Suppressor macrophage treated with lipopolysaccharide for 1 hour (primary cell): ENCODE measurements around the gene ADM5.
"Not testable (repeated sequence)": the region's sequence is repeated elsewhere in the genome, so short reads cannot be mapped to it uniquely, and the experiment has no call there.

Source experiments
- DNase-seq, 3 donors: peaks; one replicate each; pipeline ENCODE4 v3.0.0-alpha.2; 2020 to 2022

Gene ADM5

DNA sequence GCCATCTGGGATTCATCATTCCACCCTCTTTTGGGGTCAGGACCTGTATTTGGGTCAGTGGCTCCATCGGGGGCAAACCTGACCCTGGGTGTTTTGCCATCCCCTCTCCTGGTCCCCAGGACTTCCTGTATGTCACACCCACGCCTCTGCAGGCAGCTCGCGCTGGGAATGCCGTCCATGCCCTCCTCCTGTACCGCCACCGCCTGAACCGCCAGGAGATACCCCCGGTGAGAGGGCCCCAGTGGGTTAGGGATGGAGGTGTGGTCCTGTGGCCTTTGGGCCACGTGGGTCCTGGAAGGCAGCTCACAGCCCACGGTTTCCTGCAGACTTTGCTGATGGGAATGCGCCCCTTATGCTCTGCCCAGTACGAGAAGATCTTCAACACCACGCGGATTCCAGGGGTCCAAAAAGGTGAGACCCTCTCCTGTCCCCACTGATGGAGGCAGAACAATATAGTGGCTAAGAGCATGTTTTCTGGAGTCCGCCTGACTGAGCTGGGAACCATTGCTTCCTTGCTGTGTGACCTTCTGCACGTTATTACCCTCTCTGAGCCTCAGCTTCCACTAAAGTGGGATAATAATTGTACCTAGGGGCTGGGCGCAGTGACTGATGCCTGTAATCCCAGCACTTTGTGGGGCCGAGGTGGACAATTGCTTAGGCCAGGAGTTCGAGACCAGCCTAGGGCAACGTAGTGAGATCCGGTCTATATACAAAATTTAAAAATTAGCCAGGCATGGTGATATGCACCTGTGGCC, 15.7 kb downstream of the ADM5 start:
- no peak for DNase-seq

DNA sequence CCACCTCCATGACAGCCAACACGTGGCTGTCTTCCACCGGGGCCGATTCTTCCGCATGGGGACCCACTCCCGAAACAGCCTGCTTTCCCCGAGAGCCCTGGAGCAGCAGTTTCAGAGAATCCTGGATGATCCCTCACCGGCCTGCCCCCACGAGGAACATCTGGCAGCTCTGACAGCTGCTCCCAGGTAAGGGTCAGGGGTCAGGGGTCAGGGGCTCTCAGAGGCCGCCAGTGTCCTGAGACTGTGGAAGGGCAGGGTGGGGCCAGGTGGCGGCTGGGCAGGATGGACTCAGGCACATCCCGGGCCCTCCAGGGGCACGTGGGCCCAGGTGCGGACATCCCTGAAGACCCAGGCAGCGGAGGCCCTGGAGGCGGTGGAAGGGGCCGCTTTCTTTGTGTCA, 16.5 kb downstream of the ADM5 start:
- DNase-seq = no peak

DNA sequence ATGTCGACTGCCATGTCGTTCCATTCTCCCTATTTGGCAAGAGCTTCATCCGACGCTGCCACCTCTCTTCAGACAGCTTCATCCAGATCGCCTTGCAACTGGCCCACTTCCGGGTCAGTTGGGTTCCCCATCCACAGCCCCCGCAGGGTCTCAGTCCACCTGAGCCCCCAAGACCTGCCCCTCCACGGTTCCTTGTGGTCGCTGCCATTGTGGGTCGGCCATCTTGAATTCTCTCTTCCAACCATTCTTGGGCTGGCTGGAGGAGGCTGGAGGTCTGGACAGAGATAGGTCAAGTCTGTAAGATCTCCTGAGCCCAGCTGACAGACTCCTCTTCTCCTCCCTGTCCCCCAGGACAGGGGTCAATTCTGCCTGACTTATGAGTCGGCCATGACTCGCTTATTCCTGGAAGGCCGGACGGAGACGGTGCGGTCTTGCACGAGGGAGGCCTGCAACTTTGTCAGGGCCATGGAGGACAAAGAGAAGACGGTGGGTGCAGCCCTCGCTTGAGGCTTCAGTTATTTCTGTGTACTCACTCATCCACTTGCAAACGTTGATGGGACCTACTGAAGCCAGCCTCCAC, 21.1 kb downstream of the ADM5 start:
- no peak for DNase-seq

DNA sequence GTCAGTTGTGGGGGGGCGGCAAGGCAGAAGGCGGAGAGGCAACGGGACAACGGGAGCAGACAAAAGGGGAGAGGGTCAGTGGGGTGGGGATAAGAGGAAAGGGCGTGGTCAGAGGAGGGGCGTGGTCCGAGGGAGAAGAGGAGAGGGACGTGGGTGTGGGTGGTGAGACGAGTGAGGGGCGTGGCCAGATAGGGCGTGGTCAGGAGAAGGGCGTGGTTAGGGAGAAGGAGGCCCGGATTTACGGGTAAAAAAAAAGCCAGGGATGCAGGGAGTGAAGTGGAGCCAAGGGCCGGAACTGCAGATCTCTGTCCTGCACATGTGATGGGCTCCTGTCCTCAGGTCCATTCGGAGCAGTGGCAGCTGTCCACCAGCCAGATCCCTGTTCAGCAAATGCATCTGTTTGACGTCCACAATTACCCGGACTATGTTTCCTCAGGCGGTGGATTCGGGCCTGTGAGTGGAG, 23.0 kb downstream of the ADM5 start:
- peak in 2 of 3 donors; percentile 13 to 30 for DNase-seq

DNA sequence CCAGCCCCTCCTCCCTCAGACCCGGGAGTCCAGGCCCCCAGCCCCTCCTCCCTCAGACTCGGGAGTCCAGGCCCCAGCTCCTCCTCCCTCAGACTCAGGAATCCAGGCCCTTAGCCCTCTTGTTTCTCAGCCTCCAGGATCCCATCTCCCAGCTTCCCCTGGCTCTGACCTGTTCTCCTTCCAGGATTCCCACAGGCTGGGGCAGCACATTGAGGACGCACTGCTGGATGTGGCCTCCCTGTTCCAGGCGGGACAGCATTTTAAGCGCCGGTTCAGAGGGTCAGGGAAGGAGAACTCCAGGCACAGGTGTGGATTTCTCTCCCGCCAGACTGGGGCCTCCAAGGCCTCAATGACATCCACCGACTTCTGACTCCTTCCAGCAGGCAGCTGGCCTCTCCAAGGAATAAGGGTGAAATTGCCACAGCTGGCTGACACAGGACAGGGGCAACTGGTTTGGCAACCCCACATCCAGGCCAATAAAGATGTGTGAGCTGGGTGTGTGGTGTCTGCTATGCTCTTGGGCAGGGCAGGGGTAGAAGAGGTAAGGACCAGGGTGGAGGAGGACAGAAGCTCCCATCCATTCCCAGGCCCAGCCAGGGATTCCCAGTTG, 23.9 kb downstream of the ADM5 start:
- DNase-seq = no peak

DNA sequence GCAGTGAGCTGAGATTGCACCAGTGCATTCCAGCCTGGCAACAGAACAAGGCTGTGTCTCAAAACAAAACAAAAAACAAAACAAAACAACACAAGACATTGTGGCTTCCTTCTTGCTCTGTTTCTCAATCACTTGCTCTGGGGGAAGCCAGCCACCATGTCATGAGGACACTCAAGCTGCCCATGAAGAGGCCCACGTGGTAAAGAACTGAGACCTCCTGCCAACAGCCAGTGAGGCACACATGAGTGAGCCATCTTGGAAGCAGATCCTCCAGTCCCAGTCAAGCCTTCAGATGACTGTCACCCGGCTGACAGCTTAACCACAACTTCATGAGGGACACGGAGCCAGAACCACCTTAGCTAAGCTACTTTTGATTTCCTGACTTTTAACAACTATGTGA, 26.8 kb downstream of the ADM5 start:
- DNase-seq = peak; percentile 26 to 44 (median 35)

DNA sequence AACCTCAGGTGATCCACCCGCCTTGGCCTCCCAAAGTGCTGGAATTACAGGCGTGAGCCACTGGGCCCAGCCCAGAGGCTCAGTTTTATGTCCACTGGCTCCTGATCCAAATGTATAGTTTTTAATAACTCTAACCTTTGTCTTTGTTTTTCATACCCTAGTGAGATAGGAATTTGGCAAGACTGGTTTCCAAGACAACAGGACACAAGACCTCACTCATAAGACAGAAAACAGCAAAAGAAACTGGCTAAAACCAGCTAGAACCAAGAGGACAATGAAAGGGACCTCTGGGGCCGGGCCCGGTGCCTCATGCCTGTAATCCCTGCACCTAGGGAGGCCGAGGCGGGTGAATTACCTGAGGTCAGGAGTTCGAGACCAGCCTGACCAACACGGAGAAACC, 29.1 kb downstream of the ADM5 start:
- no peak for DNase-seq

DNA sequence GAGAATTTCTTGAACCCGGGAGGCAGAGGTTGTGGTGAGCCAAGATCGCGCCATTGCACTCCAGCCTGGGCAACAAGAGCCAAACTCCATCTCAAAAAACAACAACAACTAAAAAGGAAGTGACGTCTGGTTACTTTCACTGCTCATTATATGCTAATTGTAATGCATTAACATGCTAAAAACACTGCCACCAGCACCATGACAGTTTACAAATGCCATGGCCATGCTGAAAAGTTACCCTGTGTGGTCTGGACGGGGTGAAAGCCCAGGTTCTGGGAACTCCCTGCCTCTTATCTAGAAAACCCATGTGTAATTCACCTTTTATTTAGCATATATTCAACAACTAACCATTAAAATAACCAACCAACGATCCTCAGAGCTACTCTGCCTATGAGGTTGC, 29.6 kb downstream of the ADM5 start:
- no peak for DNase-seq

DNA sequence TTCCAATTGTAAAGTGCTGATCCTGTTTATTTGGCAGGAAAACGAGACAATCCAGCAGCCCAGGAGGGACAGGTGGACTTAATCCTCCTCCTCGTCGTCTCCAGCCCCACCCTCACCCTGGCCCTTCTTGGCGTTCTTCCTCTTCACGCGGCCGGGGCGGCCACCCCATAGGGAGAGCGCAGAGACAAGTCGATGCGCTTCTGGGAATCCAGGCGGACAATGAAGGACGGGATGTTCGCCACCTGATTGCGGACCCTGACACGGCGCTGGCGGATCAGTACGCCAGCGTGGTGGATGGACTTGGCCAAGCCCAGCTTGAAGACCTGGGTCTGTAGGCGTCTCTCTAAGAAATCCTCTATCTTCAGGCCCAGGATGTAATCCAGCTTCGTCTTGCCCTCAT, 30.0 kb downstream of the ADM5 start:
- not testable (repeated sequence) for DNase-seq

DNA sequence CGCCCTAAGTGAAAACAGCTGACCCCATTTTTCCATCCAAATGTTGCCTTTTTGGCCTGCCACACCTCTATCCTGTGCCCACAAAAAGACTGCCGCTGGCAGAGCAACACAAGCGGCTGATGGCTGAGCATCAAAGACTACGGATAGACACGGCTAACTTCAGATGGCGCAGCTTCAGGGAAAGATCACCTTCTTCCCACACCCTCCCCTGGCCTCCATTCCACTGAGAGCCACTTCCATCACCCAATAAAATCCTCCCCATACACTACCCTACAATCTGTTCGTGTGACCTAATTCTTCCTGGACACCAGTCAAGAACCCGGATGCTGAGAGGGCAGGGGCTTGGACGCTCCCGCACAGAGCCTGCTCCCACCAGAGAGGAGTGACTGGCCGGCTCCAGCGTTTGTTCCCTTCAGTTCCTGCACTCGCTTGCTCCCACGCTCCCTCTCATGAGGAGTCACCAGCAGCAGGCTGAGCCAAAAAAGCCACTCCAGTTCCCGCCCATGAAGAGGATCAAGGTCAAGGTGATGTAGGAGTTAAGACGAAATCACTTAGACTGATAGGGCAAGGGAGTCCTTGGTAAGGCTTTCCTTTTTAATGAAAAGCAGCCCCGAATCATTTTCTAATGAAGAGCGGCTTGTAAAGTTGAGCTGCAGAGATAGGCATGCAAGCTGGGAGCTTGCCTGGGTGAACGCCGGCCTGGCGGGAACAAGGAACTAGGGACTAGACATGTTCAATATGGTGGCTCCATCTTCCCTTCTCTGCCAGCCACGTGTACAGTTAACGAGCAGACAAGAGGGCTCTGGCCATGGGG, 38.0 kb downstream of the ADM5 start:
- no peak for DNase-seq

DNA sequence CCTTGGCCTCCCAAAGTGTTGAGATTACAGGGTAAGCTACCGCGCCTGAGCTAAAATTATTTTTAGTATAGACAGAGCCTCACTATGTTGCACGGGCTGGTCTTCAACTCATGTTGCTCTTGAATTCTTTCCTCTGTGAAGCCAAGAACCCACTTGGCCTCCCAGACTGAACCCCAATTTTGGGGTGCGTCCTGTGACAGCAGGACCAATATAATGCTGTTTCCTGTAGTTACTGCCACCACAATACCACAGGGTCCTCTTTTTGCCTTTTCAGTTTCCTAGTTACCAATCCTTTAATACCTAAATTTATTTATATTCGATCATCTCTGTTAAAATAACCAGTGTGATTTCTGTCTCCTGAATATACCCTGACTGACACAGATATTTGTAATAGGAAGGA, 40.8 kb downstream of the ADM5 start:
- DNase-seq = no peak

DNA sequence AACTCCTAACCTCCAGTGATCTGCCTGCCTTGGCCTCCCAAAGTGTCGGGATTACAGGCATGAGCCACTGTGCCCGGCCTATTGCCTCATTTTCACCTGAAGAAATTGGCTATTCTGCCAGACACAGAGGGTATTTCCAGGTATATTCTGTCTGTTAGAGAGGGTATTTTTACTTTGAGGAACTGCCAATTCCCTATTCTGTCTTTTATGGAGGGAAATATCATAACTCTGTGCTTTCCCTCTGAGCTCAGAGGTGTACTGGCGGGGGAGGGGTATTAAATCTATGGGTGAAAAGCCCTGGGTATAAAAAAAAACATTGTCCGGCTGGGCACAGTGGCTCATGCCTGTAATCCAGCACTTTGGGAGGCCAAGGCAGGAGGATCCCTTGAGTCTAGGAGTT, 48.9 kb downstream of the ADM5 start:
- DNase-seq = peak; percentile 69 to 79 (median 73)

DNA sequence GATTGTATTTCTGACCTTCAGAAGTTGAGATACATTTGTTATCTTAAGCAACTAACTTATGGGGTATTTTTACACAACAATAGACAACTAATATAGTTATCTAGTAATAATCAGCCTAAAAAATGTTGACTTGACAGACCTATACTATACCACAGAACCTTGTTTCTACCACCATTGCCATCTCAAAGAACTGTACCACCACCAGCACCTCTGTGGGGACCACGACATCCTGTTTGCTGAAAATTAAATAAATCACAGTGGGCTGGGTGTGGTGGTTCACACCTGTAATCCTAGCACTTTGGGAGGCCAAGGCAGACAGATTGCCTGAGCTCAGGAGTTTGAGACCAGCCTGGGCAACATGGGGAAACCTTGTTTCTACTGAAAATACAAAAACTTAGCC, 49.7 kb downstream of the ADM5 start:
- no peak for DNase-seq

DNA sequence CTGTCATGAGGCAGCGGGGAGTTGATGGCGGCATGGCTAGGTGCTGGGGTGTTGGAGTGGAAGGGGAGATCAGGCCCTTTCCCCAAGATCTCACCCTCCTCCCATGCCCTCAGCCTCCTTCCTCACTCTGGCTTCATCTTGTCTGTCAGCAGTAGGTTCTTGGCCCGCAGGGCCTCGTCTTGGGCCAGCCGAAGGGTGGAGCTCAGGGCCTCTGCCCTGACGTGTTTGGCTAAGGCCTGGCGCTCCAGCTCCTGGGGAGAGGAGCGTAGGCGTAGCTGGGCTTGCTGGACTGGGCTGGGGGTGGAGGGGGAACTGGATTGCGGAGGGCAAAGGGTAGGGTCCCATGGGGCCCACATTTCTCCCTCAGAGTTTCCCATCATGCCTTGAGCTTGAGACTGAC, 50.5 kb downstream of the ADM5 start:
- DNase-seq = no peak
